H1 (cell line): Measurements from ENCODE around the gene ITGB5. TPM values are rescaled to one million over a fixed set of nuclear protein-coding genes. Genes with fewer than 3 reads are reported as not detected.

Source experiments
- KDM5A ChIP-seq: fragments of 200-600 bp; IDR thresholded peaks from 2 replicates; pipeline ENCODE4 v1.7.1; 2012; ENCODE audit warnings: mild to moderate bottlenecking, low read length, inconsistent platforms, mixed read lengths
- polyA plus RNA-seq, 7 experiments: library from polyadenylated mRNA; depleted of rRNA in 3 of 7; stranded (reverse) in 5 of 7; unstranded in 2 of 7; fragments of >200 nt in 5 of 7; fragments of 200-250 nt in 2 of 7; gene quantifications; 1 replicate in 5 of 7; 2 replicates in 1 of 7; 4 replicates in 1 of 7; pipeline versions ENCODE4 v1.2.1 to v1.2.3, GENCODE V29; 2011 to 2013; ENCODE audit warnings: missing spikeins in 2 of 7, mixed read lengths in 2 of 7
- total RNA-seq: library from RNA; stranded (reverse); fragmentation: NEBNext Ultra II Directional; extraction: Animal tissue kit (Norgen Biotek cat#: 25700); gene quantifications from 2 replicates; pipeline ENCODE4 v1.2.1, GENCODE V29; 2021

Gene ITGB5
- total and polyA plus RNA-seq, 2 of the 8 experiments (the other 6 are each of a cell fraction or from before 2014, with no cell fraction given), result 101 to 268 TPM

DNA sequence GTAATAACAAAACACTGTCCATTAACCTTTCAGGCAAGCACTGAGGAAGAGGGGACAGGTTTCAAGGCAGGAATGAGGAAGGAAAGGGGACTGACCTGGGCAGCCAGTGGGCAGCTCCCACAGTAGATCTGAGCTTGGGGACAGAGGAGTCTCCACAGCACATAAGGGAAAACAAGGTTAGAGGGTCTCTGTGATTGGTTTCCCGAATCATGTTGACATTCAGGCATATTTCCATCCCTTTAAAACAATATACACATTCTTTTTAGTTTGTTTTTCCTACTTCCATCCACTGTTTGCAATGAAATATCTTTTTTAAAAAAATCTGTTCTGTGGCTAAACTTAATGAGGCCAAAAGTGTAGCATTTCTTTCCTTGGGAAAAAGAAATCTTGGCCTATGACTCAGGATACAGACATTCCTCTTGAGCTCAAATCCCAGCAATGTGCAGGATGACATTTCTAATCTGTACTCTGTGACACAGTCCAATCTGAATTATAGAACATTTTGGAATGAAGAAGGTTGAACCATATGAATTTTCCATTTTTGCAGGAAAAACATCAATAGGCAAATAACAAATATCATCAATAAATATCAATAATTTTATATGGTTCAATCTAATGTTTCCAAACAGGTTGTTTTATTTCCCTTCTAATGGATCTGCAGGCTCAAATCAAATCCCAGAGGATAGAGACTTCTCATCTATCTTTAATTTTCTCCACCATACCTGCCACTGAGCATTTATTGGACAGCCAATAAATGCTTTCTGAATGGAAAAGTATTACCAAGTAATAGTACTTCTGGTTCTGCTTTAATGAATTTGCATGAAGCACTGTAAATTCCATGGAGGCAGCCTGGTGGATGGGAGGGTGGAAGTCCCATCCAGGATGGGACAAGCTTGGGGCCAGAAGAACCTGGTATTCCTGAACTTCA is 54.1 kb downstream of the ITGB5 start (continued):
- TF ChIP-seq KDM5A, result no peak
- TF ChIP-seq, all 59 proteins: peak for 0
